Left lung (tissue), 10 donors: ENCODE measurements around the gene PLCD4. TPM values are rescaled to one million over a fixed set of nuclear protein-coding genes. Genes with fewer than 3 reads are reported as not detected.

Experiments
- ATAC-seq: fragments of 200-7000 bp; cut with Tn5 transposase; one replicate; pipeline ENCODE4 v1.9.1; 2020; ENCODE audit warnings: moderate library complexity
- DNase-seq, 4 donors: peaks; one replicate each; pipeline ENCODE4 v3.0.0-alpha.2; 2013 to 2020
- H3K27ac ChIP-seq, 2 donors: fragments of 200-600 bp; sonication (generic) in 1 of 2; one replicate each; pipeline versions ENCODE4 v1.5.0 to v1.8.0; 2020 to 2021
- H3K27me3 ChIP-seq, 2 donors: fragments of 200-600 bp; sonication (generic) in 1 of 2; one replicate each; pipeline versions ENCODE4 v1.5.0 to v1.8.0; 2020 to 2021
- H3K36me3 ChIP-seq, 2 donors: fragments of 200-600 bp; sonication (generic) in 1 of 2; one replicate each; pipeline versions ENCODE4 v1.5.0 to v1.8.0; 2020 to 2021
- H3K4me1 ChIP-seq, 2 donors: fragments of 200-600 bp; one replicate each; pipeline ENCODE4 v1.8.0; 2021
- H3K4me3 ChIP-seq, 2 donors: fragments of 200-600 bp; sonication (generic) in 1 of 2; one replicate each; pipeline versions ENCODE4 v1.5.0 to v1.8.0; 2020 to 2021; ENCODE audit warnings: mild to moderate bottlenecking in 1 of 2
- H3K9me3 ChIP-seq, 2 donors: fragments of 200-600 bp; sonication (generic) in 1 of 2; one replicate each; pipeline versions ENCODE4 v1.5.0 to v1.8.0; 2020 to 2021
- intact Hi-C, 2 donors: fragments of 100-400 bp; cut with DNase I; formaldehyde crosslinking; loops; one replicate each; pipeline versions ENCODE4 v1.11.2 to v1.14.2; 2022
- polyA plus RNA-seq, 6 donors: library from polyadenylated mRNA; unstranded; fragments of 120-200 nt; gene quantifications; one replicate each; pipeline ENCODE4 v1.2.1, GENCODE V29; 2013; ENCODE audit not compliant: insufficient read length in 6 of 6
- total RNA-seq, 2 donors: library from RNA; stranded (reverse); fragmentation: NEBNext Ultra II Directional; extraction: Animal tissue kit (Norgen Biotek cat#: 25700); gene quantifications; one replicate each; pipeline ENCODE4 v1.2.1, GENCODE V29; 2021
- TF ChIP-seq, protein P1 (sequence below), 2 donors: fragments of 200-600 bp; sonication (generic) in 1 of 2; IDR thresholded peaks; one replicate each; pipeline versions ENCODE4 v1.5.0 to v1.8.0; 2021; ENCODE audit warnings: antibody characterized with exemption in 2 of 2
- donor health status: DM: no; HTN: yes; CAD: no.
- donor health status: DM: no; HTN: no; CAD: no.

PLCD4 gene
- total and polyA plus RNA-seq, 8 donors, result 0.89 to 13.5 (median 10.5) TPM

DNA sequence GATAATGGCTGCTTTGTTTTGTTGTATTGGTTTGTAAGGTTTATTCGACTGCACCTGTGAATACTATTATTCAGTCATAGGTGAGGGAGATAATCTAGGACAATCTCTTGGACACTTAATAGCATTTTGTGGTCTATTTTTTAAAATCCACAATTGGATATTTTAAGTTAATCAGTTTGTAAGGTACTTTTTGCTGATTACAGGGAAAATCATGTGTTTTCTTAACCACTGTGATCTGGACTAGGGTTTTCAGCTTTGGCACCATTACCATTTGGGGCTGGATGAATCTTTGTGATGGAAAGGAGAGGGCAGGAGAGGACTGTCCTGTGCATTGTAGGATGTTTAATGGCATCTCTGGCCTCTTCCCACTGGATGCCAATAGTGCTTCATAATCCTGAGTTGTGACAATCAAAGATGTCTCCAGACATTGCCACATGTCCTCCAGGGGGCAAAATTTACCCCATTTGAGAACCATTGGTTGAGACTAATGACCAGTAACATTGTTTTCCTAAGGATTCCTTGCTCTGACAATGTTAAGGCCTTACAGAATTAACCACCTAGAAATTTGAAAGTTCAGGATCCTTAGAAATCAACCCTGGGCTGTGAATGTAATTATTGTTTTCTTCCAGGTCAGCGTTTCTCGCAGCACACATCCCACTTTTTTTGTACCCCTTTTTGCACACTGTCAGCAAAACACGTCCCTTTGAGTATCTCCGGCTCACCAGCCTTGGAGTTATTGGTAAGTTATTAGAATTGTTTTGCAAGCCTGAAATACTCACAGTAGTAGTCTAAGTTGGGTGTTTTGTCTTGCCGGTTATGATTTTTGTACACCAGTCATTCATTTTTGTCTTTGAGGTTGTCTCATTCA, 23.5 kb upstream of the PLCD4 start:
- Histone ChIP-seq H3K4me3 (no peak overlapping the region), H3K27ac (no peak overlapping the region), H3K27me3 (no peaks in the 10 kb centered on the region), H3K36me3 (peaks cover 0 to 90% of the 10 kb centered on the region in 2 donors), H3K9me3 (no peaks in the 10 kb centered on the region), H3K4me1 (no peaks in the 10 kb centered on the region)
- TF ChIP-seq, protein P1, sequence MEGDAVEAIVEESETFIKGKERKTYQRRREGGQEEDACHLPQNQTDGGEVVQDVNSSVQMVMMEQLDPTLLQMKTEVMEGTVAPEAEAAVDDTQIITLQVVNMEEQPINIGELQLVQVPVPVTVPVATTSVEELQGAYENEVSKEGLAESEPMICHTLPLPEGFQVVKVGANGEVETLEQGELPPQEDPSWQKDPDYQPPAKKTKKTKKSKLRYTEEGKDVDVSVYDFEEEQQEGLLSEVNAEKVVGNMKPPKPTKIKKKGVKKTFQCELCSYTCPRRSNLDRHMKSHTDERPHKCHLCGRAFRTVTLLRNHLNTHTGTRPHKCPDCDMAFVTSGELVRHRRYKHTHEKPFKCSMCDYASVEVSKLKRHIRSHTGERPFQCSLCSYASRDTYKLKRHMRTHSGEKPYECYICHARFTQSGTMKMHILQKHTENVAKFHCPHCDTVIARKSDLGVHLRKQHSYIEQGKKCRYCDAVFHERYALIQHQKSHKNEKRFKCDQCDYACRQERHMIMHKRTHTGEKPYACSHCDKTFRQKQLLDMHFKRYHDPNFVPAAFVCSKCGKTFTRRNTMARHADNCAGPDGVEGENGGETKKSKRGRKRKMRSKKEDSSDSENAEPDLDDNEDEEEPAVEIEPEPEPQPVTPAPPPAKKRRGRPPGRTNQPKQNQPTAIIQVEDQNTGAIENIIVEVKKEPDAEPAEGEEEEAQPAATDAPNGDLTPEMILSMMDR (IDR thresholded peaks at IDR 0.05), result no peak
- DNase-seq (no peak), ATAC-seq (no peak)
- intact Hi-C loops, result no loop called here

DNA sequence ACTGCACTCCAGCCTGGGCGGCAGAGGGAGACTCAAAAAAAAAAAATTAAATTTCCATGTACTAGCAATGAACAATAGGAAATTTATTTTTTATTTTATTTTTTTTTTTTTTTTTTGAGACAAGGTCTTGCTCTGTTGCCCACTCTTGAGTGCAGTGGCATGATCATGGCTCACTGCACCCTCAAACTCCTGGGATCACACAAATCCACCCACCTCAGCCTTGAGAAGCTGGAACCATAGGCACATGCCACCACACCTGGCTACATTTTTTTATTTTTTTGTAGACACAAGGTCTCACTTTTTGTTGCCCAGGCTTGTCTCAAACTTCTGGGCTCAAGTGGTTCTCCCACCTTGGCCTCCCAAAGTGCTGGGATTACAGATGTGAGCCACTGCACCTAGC, 22.2 kb upstream of the PLCD4 start:
- Histone ChIP-seq H3K36me3 (peaks cover 0 to 95% of the 10 kb centered on the region in 2 donors), H3K4me3 (no peak overlapping the region), H3K27me3 (no peaks in the 10 kb centered on the region), H3K9me3 (no peaks in the 10 kb centered on the region), H3K4me1 (no peaks in the 10 kb centered on the region), H3K27ac (no peak overlapping the region)
- DNase-seq, result no peak
- TF ChIP-seq, protein P1 (IDR thresholded peaks at IDR 0.05), result no peak
- intact Hi-C loops, result no loop called here
- no peak for ATAC-seq

DNA sequence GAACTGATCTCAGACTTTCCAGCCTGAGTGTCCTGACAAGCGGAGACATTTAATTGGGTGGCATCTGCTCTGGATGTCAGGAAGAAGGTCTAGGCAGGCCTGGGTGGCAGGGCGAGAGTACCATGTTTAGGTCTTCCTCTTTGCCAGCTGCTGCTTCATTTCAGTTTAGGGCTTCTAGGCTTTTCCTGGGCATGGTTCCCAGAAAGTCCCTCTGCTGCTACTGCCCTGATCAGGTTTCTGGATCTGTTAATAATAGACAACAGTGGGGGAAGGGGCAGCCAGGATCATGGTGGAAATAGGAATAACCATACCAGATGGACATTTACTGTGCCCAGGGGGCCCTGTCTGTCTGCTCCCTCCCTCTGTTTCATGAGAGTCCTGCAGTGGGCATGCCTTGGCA, 2.3 kb upstream of the PLCD4 start:
- Histone ChIP-seq H3K27me3 (no peaks in the 10 kb centered on the region), H3K9me3 (no peaks in the 10 kb centered on the region), H3K4me1 (peaks cover 0 to 11% of the 10 kb centered on the region in 2 donors), H3K36me3 (no peaks in the 10 kb centered on the region), H3K27ac (no peak overlapping the region), H3K4me3 (no peak overlapping the region)
- TF ChIP-seq, protein P1 (IDR thresholded peaks at IDR 0.05), result no peak
- peak in 1 of 4 donors; percentile 16 for DNase-seq
- ATAC-seq, result no peak
- intact Hi-C loops, result no loop called here

DNA sequence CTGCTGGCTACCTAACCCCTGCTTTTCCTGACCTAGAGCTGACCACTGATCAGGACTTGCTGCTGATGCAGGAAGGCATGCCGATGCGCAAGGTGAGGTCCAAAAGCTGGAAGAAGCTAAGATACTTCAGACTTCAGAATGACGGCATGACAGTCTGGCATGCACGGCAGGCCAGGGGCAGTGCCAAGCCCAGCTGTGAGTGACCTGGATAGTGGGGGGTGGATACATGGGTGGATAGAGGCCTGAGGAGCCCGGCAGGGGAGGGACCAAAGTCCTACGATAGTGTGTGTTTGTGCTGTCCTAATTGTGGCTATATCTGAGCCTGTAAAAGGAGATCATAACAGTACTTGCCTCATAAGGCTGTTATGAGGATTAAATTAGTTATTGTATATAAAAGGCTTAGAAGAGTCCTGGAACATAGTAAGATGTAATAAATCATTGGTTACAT, 8.2 kb downstream of the PLCD4 start:
- H3K4me3 ChIP-seq, result no peak overlapping the region
- no peaks in the 10 kb centered on the region for H3K36me3 ChIP-seq
- ATAC-seq, result no peak
- intact Hi-C loops, result no loop called here
- DNase-seq, result no peak
- H3K27ac ChIP-seq, result no peak overlapping the region
- H3K9me3 ChIP-seq, result no peaks in the 10 kb centered on the region
- no peaks in the 10 kb centered on the region for H3K4me1 ChIP-seq
- H3K27me3 ChIP-seq, result no peaks in the 10 kb centered on the region
- TF ChIP-seq, protein P1 (IDR thresholded peaks at IDR 0.05), result no peak

DNA sequence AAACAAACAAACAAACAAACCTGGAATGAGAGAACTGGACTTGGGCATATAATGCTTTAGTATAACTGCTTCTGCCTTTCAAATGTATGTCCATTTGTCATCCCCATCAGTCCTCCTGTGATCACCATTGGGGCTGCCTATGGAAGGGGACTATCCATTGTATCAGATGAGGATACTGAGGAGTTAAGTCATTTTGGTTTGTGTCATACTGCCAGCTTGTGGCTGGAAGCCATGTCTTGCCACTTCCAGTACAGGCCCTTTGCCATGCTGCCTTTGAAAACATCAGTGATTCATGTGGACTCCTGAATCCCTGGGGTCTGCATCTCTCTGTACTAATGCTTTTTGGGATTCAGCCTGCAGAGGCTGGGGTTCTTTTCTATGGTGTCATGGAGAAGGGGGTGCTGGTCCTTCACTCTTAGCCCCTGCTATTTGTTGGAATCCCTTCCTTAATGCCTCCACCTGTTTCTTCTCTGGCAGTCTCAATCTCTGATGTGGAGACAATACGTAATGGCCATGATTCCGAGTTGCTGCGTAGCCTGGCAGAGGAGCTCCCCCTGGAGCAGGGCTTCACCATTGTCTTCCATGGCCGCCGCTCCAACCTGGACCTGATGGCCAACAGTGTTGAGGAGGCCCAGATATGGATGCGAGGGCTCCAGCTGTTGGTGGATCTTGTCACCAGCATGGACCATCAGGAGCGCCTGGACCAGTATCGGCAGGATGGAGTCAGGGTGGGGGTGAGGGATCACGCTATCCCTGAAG, 10.6 kb downstream of the PLCD4 start:
- Histone ChIP-seq H3K9me3 (no peaks in the 10 kb centered on the region), H3K4me3 (no peak overlapping the region), H3K4me1 (peaks cover 3 to 4% of the 10 kb centered on the region in 2 donors), H3K27ac (no peak overlapping the region), H3K36me3 (no peaks in the 10 kb centered on the region), H3K27me3 (no peaks in the 10 kb centered on the region)
- TF ChIP-seq, protein P1 (IDR thresholded peaks at IDR 0.05), result no peak
- peak in 1 of 4 donors; percentile 47 for DNase-seq
- intact Hi-C loops, result no loop called here
- ATAC-seq, result no peak
